GM23248 (cell line): ENCODE measurements around the gene SORT1. TPM values are rescaled to one million over a fixed set of nuclear protein-coding genes. Genes with fewer than 3 reads are reported as not detected.
A peak's percentile ranks its signal among the peaks of the same experiment; 100 is the strongest.

Experiments
- DNase-seq: peaks from one replicate; pipeline ENCODE4 v3.0.0-alpha.2; 2015
- H2AFZ ChIP-seq: fragments of 200-600 bp; sonication (generic); 2 replicates; pipeline ENCODE4 v1.6.1; 2016; ENCODE audit warnings: antibody characterized with exemption
- H3F3A ChIP-seq: fragments of 200-600 bp; sonication (generic); 2 replicates; pipeline ENCODE4 v1.6.1; 2016; ENCODE audit warnings: mild to moderate bottlenecking, antibody characterized with exemption, mixed run types; ENCODE audit not compliant: insufficient read depth
- H3K27ac ChIP-seq: fragments of 200-600 bp; sonication (generic); 2 replicates; pipeline ENCODE4 v1.5.1; 2016; ENCODE audit warnings: mild to moderate bottlenecking
- H3K27me3 ChIP-seq: fragments of 200-600 bp; sonication (generic); replicated peaks from 2 replicates; pipeline ENCODE4 v1.6.1; 2016; ENCODE audit warnings: mild to moderate bottlenecking; ENCODE audit not compliant: insufficient read depth
- H3K36me3 ChIP-seq: fragments of 200-600 bp; sonication (generic); 2 replicates; pipeline ENCODE4 v1.6.1; 2016; ENCODE audit warnings: low read depth, mild to moderate bottlenecking
- H3K4me1 ChIP-seq: fragments of 200-600 bp; sonication (generic); 2 replicates; pipeline ENCODE4 v1.6.1; 2016; ENCODE audit warnings: mild to moderate bottlenecking; ENCODE audit not compliant: insufficient read depth
- H3K4me2 ChIP-seq: fragments of 200-600 bp; sonication (generic); one replicate; pipeline ENCODE4 v1.6.1; 2016; ENCODE audit warnings: mild to moderate bottlenecking; ENCODE audit not compliant: unreplicated experiment
- H3K4me3 ChIP-seq: fragments of 200-600 bp; sonication (generic); 2 replicates; pipeline ENCODE4 v1.5.1; 2016; ENCODE audit warnings: mild to moderate bottlenecking
- H3K79me2 ChIP-seq: fragments of 200-600 bp; sonication (generic); 2 replicates; pipeline ENCODE4 v1.6.1; 2016; ENCODE audit warnings: mild to moderate bottlenecking; ENCODE audit not compliant: insufficient read depth
- H3K9ac ChIP-seq: fragments of 200-600 bp; sonication (generic); 2 replicates; pipeline ENCODE4 v1.6.1; 2016; ENCODE audit warnings: mild to moderate bottlenecking
- H3K9me2 ChIP-seq: fragments of 200-600 bp; sonication (generic); 2 replicates; pipeline ENCODE4 v1.6.1; 2016; ENCODE audit warnings: mixed run types, mild to moderate bottlenecking, moderate library complexity; ENCODE audit not compliant: insufficient read depth
- H3K9me3 ChIP-seq: fragments of 200-600 bp; sonication (generic); one replicate; pipeline ENCODE4 v1.6.1; 2017; ENCODE audit warnings: low read depth
- H4K20me1 ChIP-seq: fragments of 200-600 bp; sonication (generic); 2 replicates; pipeline ENCODE4 v1.6.0; 2016; ENCODE audit not compliant: insufficient read depth
- EZH2 ChIP-seq: fragments of 200-600 bp; sonication (generic); IDR thresholded peaks from 2 replicates; pipeline ENCODE4 v1.6.1; 2018; ENCODE audit warnings: antibody characterized with exemption, mild to moderate bottlenecking; ENCODE audit not compliant: insufficient read depth, poor library complexity, severe bottlenecking
- EZH2phosphoT487 ChIP-seq: fragments of 200-600 bp; sonication (generic); IDR thresholded peaks from 2 replicates; pipeline ENCODE4 v1.6.1; 2018; ENCODE audit warnings: antibody characterized with exemption, moderate library complexity, mild to moderate bottlenecking, low read depth; ENCODE audit not compliant: insufficient read depth
- WGBS, 2 experiments: methylation state at CpG; one replicate each; pipeline ENCODE4 v1.1.6; 2015 to 2017; ENCODE audit warnings: low lambda C conversion rate in 2 of 2, low coverage in 1 of 2; ENCODE audit errors: missing lambda C conversion rate in 2 of 2; 5-methylcytosine and 5-hydroxymethylcytosine counted together
- in situ Hi-C: fragments of 300-500 bp; cut with MboI; formaldehyde crosslinking; loops from 2 replicates; pipeline ENCODE4 v1.15.0; 2020
- polyA plus RNA-seq: library from polyadenylated mRNA; unstranded; fragments of >200 nt; fragmentation: Nextera tagmentation; extraction: Ambion mirVana; gene quantifications from 2 replicates; pipeline ENCODE4 v1.2.1, GENCODE V29; 2016
- total RNA-seq: library from RNA; depleted of rRNA; stranded (reverse); fragments of >200 nt; shearing (Covaris generic); gene quantifications from 2 replicates; pipeline ENCODE4 v1.2.3, GENCODE V29; 2014

The SORT1 gene
- total and polyA plus RNA-seq, 2 experiments from 2014 or later: 7.1 to 8.4 TPM

GRCh38 chr1:109392788-109393616, 4.7 kb downstream of the SORT1 start:
- in situ Hi-C loops: no loop called here
- Histone ChIP-seq H3K9me3 (no peaks in the 10 kb centered on the region), H2AFZ (peak overlapping the region; percentile 88), H4K20me1 (no peaks in the 10 kb centered on the region), H3K9me2 (no peaks in the 10 kb centered on the region), H3K79me2 (peaks cover 11% of the 10 kb centered on the region; the same call in 1 of the 2 replicates), H3K9ac (peak overlapping the region; percentile 66), H3K36me3 (no peaks in the 10 kb centered on the region), H3K27ac (peak overlapping the region; percentile 61), H3K27me3 (no peaks in the 10 kb centered on the region), H3F3A (peaks cover 35% of the 10 kb centered on the region), H3K4me1 (peaks cover 39% of the 10 kb centered on the region), H3K4me3 (peak overlapping the region; percentile 37), H3K4me2 (peak overlapping the region; percentile 82)
- TF ChIP-seq EZH2 (no peak), EZH2phosphoT487 (no peak)
- DNase-seq: peak; percentile 68
- 21 to 23% methylated on average over 10 of the region's 10 CpGs for WGBS, 2 experiments

DNA sequence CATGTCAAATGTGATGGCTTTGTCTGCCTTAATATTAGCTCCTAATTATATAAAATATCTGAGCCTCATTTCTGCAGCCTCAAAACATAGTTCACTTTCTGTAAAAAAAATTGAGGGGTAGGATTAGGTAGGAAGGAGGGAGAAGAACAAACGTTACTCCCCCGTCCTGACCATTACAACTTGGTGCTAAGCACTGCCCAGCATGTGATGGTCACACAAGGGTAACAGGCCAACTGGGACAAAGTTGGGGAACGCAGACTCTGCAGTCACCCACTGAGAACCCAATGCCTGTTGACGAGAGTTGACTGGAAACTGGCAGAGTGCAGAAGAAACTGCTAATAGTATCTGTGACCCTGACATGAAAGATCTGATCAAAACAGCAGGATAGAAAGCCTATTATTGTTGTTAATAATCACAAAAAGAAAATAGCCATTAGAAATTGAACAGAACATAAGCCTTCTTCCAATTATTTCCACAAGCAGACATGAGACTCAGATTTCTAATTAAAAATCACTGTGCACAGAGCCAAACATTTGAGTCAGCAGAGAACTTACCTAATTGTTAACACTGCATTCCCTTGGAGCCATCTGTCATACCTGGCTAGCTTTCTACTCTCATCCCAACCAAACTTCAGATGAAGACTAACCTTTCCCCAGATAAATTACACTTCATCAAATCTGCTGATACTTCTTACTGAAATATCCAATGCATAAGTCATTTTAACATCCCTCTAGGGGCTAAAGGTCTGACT, 5.5 kb downstream of the SORT1 start:
- H3K4me2 ChIP-seq: peak overlapping the region; percentile 82
- TF ChIP-seq EZH2phosphoT487: no peak
- no peak for TF ChIP-seq EZH2
- peak overlapping the region; percentile 68 for H3K9ac ChIP-seq
- DNase-seq: no peak
- 53% methylated on average over 4 of the region's 4 CpGs for WGBS, 2 experiments
- no peaks in the 10 kb centered on the region for H3K36me3 ChIP-seq
- in situ Hi-C loops: no loop called here
- no peaks in the 10 kb centered on the region for H4K20me1 ChIP-seq
- H3K9me2 ChIP-seq: no peaks in the 10 kb centered on the region
- H3K9me3 ChIP-seq: no peaks in the 10 kb centered on the region
- H3K79me2 ChIP-seq: peaks cover 12% of the 10 kb centered on the region
- H3K27me3 ChIP-seq: no peaks in the 10 kb centered on the region
- H3K27ac ChIP-seq: peak overlapping the region; percentile 61
- peaks cover 35% of the 10 kb centered on the region for H3F3A ChIP-seq
- peaks cover 39% of the 10 kb centered on the region for H3K4me1 ChIP-seq
- peak overlapping the region; percentile 60 for H3K4me3 ChIP-seq
- H2AFZ ChIP-seq: peak overlapping the region; percentile 88

- peak overlapping the region; percentile 60 for H3K4me3 ChIP-seq
- H3F3A ChIP-seq: peaks cover 35% of the 10 kb centered on the region
- peak overlapping the region; percentile 88 for H2AFZ ChIP-seq
- peaks cover 39% of the 10 kb centered on the region for H3K4me1 ChIP-seq
- peak overlapping the region; percentile 82 for H3K4me2 ChIP-seq
- TF ChIP-seq EZH2 (no peak), EZH2phosphoT487 (no peak)
- H3K27ac ChIP-seq: peak overlapping the region; percentile 61
- in situ Hi-C loops: no loop called here
- H3K79me2 ChIP-seq: peaks cover 13% of the 10 kb centered on the region
- no peaks in the 10 kb centered on the region for H3K9me2 ChIP-seq
- H3K9me3 ChIP-seq: no peaks in the 10 kb centered on the region
- H3K9ac ChIP-seq: peak overlapping the region; percentile 68
- no peaks in the 10 kb centered on the region for H3K36me3 ChIP-seq
- no peaks in the 10 kb centered on the region for H4K20me1 ChIP-seq
- H3K27me3 ChIP-seq: no peaks in the 10 kb centered on the region
- no peak for DNase-seq
These were observed 6.1 kb downstream of the SORT1 start for GRCh38 chr1:109391626-109392025.

DNA sequence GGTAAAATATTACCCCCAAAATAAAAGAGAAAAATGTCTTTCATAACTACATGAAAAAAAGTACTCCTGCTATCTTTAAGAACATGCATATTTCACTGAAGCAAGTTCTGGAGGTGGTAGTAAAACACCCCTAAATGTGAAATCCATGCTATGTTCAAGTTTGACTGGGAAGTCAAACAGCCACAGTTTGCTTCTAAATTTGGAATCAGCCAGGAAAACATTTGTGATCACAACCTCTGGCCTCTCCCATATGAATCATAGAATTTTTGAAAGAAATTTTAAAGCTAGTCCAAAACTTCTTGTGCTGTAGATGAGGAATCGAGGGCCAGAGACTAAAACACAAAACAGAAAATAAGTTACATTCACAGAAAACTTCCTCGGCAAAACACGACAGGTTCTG, 6.6 kb downstream of the SORT1 start:
- Histone ChIP-seq H3F3A (peaks cover 35% of the 10 kb centered on the region; the same call in 1 of the 2 replicates), H3K27me3 (no peaks in the 10 kb centered on the region), H3K9me3 (no peaks in the 10 kb centered on the region), H3K36me3 (no peaks in the 10 kb centered on the region), H3K4me3 (peak overlapping the region; percentile 60), H3K9me2 (no peaks in the 10 kb centered on the region), H3K4me1 (peaks cover 39% of the 10 kb centered on the region), H3K4me2 (peak overlapping the region; percentile 82), H3K79me2 (peaks cover 17% of the 10 kb centered on the region), H2AFZ (peak overlapping the region; percentile 88), H3K27ac (peak overlapping the region; percentile 61), H3K9ac (peak overlapping the region; percentile 68), H4K20me1 (no peaks in the 10 kb centered on the region)
- 4% methylated on average over 3 of the region's 3 CpGs for WGBS, 2 experiments
- TF ChIP-seq EZH2phosphoT487 (no peak), EZH2 (no peak)
- in situ Hi-C loops: no loop called here
- peak; percentile 71 for DNase-seq
